VCaP (cell line): ENCODE results near the gene QPRT.

Experiments used
- H3K27ac ChIP-seq: fragments of 450-650 bp; 2 replicates; pipeline ENCODE4 v1.5.1; 2017
- CTCF ChIP-seq: fragments of 450-650 bp; conservative IDR thresholded peaks from 2 replicates; pipeline ENCODE4 v1.5.1; 2017; ENCODE audit warnings: mild to moderate bottlenecking, moderate library complexity

The QPRT gene

GRCh38 chr16:29656688-29657523 is 22.1 kb upstream of the QPRT start:
- no peak overlapping the region for H3K27ac ChIP-seq
- TF ChIP-seq CTCF, result no peak

- no peak overlapping the region for H3K27ac ChIP-seq
- no peak for TF ChIP-seq CTCF
Observed at GRCh38 chr16:29658705-29659104, 20.3 kb upstream of the QPRT start.

- no peak for TF ChIP-seq CTCF
- no peak overlapping the region for H3K27ac ChIP-seq
Observed at GRCh38 chr16:29662000-29662728, 16.8 kb upstream of the QPRT start.

- H3K27ac ChIP-seq, result no peak overlapping the region
- TF ChIP-seq CTCF, result no peak
Observed at GRCh38 chr16:29662729-29663015, 16.3 kb upstream of the QPRT start.

- TF ChIP-seq CTCF, result no peak
- no peak within 1 kb of the TSS for H3K27ac ChIP-seq
Observed at GRCh38 chr16:29663016-29663806, 15.8 kb upstream of the QPRT start, which contains the start of gene SPN. Gene SPN, plus strand, starts transcription at chr16:29663247. Its CDS starts 482 bp downstream, at chr16:29663729.

- H3K27ac ChIP-seq, result no peak overlapping the region
- TF ChIP-seq CTCF, result no peak
Observed at GRCh38 chr16:29663807-29664090, 15.2 kb upstream of the QPRT start.
